Fibroblast of pulmonary artery (primary cell): ENCODE results near the gene TM9SF2.

Source experiments
- DNase-seq: peaks from one replicate; pipeline ENCODE4 v3.0.0-alpha.2; 2010; ENCODE audit warnings: low read depth
- H3K4me3 ChIP-seq: replicated peaks from 2 replicates; pipeline ENCODE4 v1.5.1; 2011; ENCODE audit warnings: low read depth, mild to moderate bottlenecking, control low read depth, low read length, moderate library complexity
- CTCF ChIP-seq: IDR thresholded peaks from 2 replicates; pipeline ENCODE4 v1.5.1; 2011; ENCODE audit warnings: mild to moderate bottlenecking, control low read depth, low read length, inconsistent platforms; ENCODE audit errors: missing control alignments

Gene TM9SF2

GRCh38 chr13:99495466-99496183, 5.6 kb upstream of the TM9SF2 start:
- no peak overlapping the region for H3K4me3 ChIP-seq
- no peak for TF ChIP-seq CTCF
- DNase-seq, result no peak

- TF ChIP-seq CTCF, result no peak
- no peak overlapping the region for H3K4me3 ChIP-seq
- peak; percentile 17 for DNase-seq
Observed at GRCh38 chr13:99496184-99497142, 4.8 kb upstream of the TM9SF2 start.

- DNase-seq, result peak; percentile 98
- peak overlapping the region; percentile 66 for H3K4me3 ChIP-seq
- TF ChIP-seq CTCF, result no peak
Observed at GRCh38 chr13:99498171-99499161, 2.8 kb upstream of the TM9SF2 start.

GRCh38 chr13:99500839-99501183, 461 bp upstream of the TM9SF2 start:
- DNase-seq, result no peak
- no peak for TF ChIP-seq CTCF
- H3K4me3 ChIP-seq, result peak overlapping the region; percentile 93

GRCh38 chr13:99501848-99502301, 603 bp downstream of the TM9SF2 start:
- peak overlapping the region; percentile 93 for H3K4me3 ChIP-seq
- TF ChIP-seq CTCF, result no peak
- DNase-seq, result peak; percentile 23

- TF ChIP-seq CTCF, result peak; percentile 35
- DNase-seq, result peak; percentile 37
- H3K4me3 ChIP-seq, result no peak overlapping the region
Observed at GRCh38 chr13:99505814-99506269, 4.6 kb downstream of the TM9SF2 start.
